Fibroblast of lung (primary cell): Measurements from ENCODE around the gene TTC9C. TPM values are rescaled to one million over a fixed set of nuclear protein-coding genes. Genes with fewer than 3 reads are reported as not detected.

Experiments used
- DNase-seq, 2 donors: peaks; one replicate each; pipeline versions ENCODE4 v3.0.0 to v3.0.0-alpha.2; 2010; ENCODE audit warnings: low read depth in 2 of 2
- H2AFZ ChIP-seq: 2 replicates; pipeline ENCODE4 v1.5.1; 2012; ENCODE audit warnings: low read length, control low read depth, inconsistent platforms
- H3K27ac ChIP-seq: 2 replicates; pipeline ENCODE4 v1.5.1; 2011; ENCODE audit warnings: low read length, control low read depth; ENCODE audit not compliant: insufficient read depth
- H3K27me3 ChIP-seq: 2 replicates; pipeline ENCODE4 v1.5.1; 2011; ENCODE audit warnings: mild to moderate bottlenecking, low read length; ENCODE audit not compliant: control insufficient read depth, insufficient read depth
- H3K36me3 ChIP-seq: 2 replicates; pipeline ENCODE4 v1.5.1; 2011; ENCODE audit warnings: low read length; ENCODE audit not compliant: control insufficient read depth, insufficient read depth
- H3K4me1 ChIP-seq: 2 replicates; pipeline ENCODE4 v1.5.1; 2011; ENCODE audit warnings: low read length; ENCODE audit not compliant: control insufficient read depth, insufficient read depth; ENCODE audit errors: extremely low read depth
- H3K4me2 ChIP-seq: 2 replicates; pipeline ENCODE4 v1.5.1; 2011; ENCODE audit warnings: low read length, control low read depth; ENCODE audit not compliant: insufficient read depth; ENCODE audit errors: extremely low read depth
- H3K4me3 ChIP-seq, 4 experiments: fragments of 200-600 bp in 1 of 4; sonication (generic) in 1 of 4; replicated peaks in 1 of 4; 2 replicates each; pipeline ENCODE4 v1.5.1; 2011 to 2016; ENCODE audit warnings: low read length in 4 of 4, low read depth in 3 of 4, mild to moderate bottlenecking in 3 of 4, control low read depth in 2 of 4, inconsistent platforms in 1 of 4, mixed read lengths in 1 of 4; ENCODE audit not compliant: insufficient read depth in 1 of 4; ENCODE audit errors: control extremely low read depth in 1 of 4
- H3K79me2 ChIP-seq: 2 replicates; pipeline ENCODE4 v1.5.1; 2012; ENCODE audit warnings: mild to moderate bottlenecking, low read length, inconsistent platforms; ENCODE audit not compliant: control insufficient read depth, insufficient read depth
- H3K9ac ChIP-seq: 2 replicates; pipeline ENCODE4 v1.5.1; 2011; ENCODE audit warnings: mild to moderate bottlenecking, low read length, control low read depth; ENCODE audit not compliant: insufficient read depth
- H3K9me3 ChIP-seq: 2 replicates; pipeline ENCODE4 v1.5.1; 2012; ENCODE audit warnings: low read depth, low read length; ENCODE audit not compliant: control insufficient read depth, insufficient read depth
- H4K20me1 ChIP-seq: 2 replicates; pipeline ENCODE4 v1.5.1; 2011; ENCODE audit warnings: low read length; ENCODE audit not compliant: control insufficient read depth, insufficient read depth; ENCODE audit errors: extremely low read depth
- EZH2 ChIP-seq: IDR thresholded peaks from 2 replicates; pipeline ENCODE4 v1.5.1; 2012; ENCODE audit warnings: low read length, control low read depth, mild to moderate bottlenecking; ENCODE audit errors: missing control alignments
- polyA plus RNA-seq, 2 donors: library from polyadenylated mRNA; depleted of rRNA in 1 of 2; stranded (reverse) in 1 of 2; unstranded in 1 of 2; fragments of >200 nt; gene quantifications; 2 replicates each; pipeline ENCODE4 v1.2.1, GENCODE V29; 2011 to 2012; ENCODE audit warnings: missing spikeins in 1 of 2
- total RNA-seq: library from RNA; depleted of rRNA; stranded (reverse); fragments of >200 nt; gene quantifications from 2 replicates; pipeline ENCODE4 v1.2.1, GENCODE V29; 2014
- TF ChIP-seq, protein P1 (sequence below), 2 donors: IDR thresholded peaks in 1 of 2; conservative IDR thresholded peaks in 1 of 2; 1 replicate in 1 of 2; 2 replicates in 1 of 2; pipeline ENCODE4 v1.5.1; 2011 to 2012; ENCODE audit warnings: low read length in 2 of 2, control low read depth in 1 of 2, inconsistent platforms in 1 of 2, low read depth in 1 of 2, mild to moderate bottlenecking in 1 of 2

Gene TTC9C
- total and polyA plus RNA-seq, 2 donors (not counting 1 experiment from before 2014, with no cell fraction given): 26.1 to 44.4 TPM

DNA sequence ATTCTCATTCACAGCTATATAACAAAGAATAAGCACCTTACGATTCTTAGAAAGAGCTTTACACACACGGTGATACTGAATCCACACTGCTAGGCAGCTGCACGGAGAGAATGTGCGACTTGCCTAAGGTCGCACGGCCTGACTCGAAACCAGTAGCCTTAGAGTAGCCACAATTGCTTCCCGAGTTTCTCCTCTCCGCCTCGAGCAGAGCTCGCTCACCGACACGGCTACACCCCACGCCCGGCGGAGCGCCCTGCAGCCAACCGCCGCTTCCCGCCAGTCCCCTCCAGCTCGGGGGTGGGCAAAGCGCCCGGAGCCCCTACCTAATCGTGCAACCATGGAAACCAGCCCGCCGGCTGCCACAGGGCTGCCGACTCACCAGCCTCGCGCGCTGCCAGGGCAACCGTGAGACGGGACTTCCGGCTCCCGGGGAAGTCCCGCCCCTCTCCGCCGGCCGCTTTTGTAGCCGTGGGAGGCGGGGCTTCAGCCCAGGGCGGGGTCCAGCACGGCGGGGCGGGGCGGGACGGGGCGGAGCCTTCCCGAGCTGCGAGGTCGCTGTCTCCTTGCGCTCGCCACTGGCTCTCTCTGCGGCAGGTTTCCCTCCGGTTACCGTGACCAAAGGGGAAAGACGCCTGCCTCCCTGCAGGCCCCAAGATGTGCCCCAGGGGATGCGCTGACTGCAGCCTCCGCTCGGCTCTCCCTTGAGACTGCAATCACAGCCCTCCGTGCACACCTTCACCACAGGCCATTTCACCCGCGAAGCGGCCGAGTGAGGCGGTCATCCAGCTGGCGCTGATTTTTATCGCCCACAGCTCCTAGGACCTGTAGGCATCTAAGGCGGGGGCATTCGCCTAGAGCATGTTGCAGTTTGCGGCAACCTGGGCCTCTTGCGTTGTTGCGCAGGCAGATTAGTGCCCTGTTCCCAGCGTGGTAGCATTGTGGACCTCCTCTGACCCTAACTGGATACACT lies 22.1 kb upstream of the TTC9C start:
- TF ChIP-seq, protein P1, sequence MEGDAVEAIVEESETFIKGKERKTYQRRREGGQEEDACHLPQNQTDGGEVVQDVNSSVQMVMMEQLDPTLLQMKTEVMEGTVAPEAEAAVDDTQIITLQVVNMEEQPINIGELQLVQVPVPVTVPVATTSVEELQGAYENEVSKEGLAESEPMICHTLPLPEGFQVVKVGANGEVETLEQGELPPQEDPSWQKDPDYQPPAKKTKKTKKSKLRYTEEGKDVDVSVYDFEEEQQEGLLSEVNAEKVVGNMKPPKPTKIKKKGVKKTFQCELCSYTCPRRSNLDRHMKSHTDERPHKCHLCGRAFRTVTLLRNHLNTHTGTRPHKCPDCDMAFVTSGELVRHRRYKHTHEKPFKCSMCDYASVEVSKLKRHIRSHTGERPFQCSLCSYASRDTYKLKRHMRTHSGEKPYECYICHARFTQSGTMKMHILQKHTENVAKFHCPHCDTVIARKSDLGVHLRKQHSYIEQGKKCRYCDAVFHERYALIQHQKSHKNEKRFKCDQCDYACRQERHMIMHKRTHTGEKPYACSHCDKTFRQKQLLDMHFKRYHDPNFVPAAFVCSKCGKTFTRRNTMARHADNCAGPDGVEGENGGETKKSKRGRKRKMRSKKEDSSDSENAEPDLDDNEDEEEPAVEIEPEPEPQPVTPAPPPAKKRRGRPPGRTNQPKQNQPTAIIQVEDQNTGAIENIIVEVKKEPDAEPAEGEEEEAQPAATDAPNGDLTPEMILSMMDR (conservative IDR thresholded peaks at IDR 0.05 in 1 of 2, IDR thresholded peaks at IDR 0.05 in 1 of 2; ENCODE audit: low read depth in 1 of 2, low read length in 2 of 2): no peak
- no peak for TF ChIP-seq EZH2
- Histone ChIP-seq H3K4me3 (peak overlapping the region; percentile 72 to 82 (median 80)), H3K27ac (peak overlapping the region; percentile 96), H3K9me3 (no peaks in the 10 kb centered on the region), H3K4me2 (peak overlapping the region; percentile 98), H2AFZ (peak overlapping the region; percentile 82), H3K79me2 (no peaks in the 10 kb centered on the region), H3K9ac (peak overlapping the region; percentile 79), H3K27me3 (no peaks in the 10 kb centered on the region), H4K20me1 (no peaks in the 10 kb centered on the region), H3K4me1 (peaks cover 24% of the 10 kb centered on the region), H3K36me3 (peaks cover 11% of the 10 kb centered on the region)
- DNase-seq: peak; percentile 92 to 94

DNA sequence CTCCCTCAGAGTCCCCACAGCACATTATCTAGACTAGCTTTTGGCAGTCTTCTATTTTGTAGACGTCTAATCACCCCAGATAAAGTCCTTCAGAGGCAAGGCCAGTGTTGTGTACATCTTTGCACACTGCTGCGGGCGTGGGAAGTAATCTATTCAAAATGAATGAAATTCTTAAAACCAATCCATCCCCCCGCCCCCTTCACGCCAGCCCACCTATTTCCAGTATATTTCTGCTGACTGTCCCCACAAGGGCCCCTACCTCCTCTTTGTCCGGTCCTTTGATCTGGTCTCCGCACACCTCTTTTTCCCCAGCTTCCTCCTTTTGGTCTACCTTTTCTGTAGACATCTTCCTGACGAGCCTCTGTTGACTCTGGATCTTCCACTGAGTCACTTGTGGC lies 21.4 kb upstream of the TTC9C start:
- Histone ChIP-seq H3K4me3 (peak overlapping the region in 2 of 4 experiments; percentile 49 to 72), H4K20me1 (no peaks in the 10 kb centered on the region), H2AFZ (no peak overlapping the region), H3K9me3 (no peaks in the 10 kb centered on the region), H3K27ac (no peak overlapping the region), H3K9ac (no peak overlapping the region), H3K79me2 (no peaks in the 10 kb centered on the region), H3K4me1 (peaks cover 24% of the 10 kb centered on the region), H3K4me2 (peak overlapping the region; percentile 79), H3K36me3 (peaks cover 13% of the 10 kb centered on the region), H3K27me3 (no peaks in the 10 kb centered on the region)
- no peak for DNase-seq
- TF ChIP-seq, protein P1 (conservative IDR thresholded peaks at IDR 0.05 in 1 of 2, IDR thresholded peaks at IDR 0.05 in 1 of 2; ENCODE audit: low read depth in 1 of 2, low read length in 2 of 2): no peak
- TF ChIP-seq EZH2: no peak

DNA sequence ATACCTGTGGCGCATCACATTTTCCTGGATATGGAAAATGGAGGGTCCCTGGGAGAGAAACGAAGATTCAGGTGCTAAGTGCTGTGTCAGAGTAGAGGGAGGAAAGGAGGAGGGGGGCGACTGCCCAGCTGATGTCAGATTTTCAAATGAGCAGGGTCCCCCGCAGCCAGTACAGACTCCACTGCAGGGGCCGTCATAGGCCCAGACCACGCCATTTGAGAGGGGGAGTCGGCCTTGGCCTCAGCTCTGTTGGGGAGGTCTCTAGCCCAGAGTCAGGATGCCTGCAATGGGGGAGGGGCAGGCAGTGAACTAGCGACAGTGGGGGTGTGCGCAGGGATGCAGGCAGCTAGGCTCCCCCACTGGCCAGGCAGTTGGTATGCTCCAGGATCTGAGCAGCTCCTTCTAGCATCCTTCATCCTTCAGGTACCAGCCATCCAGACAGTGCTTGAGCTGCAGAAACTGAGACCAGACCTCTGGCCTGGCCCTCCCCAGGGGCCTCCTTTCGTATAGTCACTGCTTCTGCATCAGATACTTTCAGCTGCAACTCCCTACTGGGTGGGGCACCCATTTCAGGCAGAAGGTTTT lies 20.9 kb upstream of the TTC9C start, which contains the start of the genes BSCL2 and GNG3:
BSCL2 (minus strand) TSS at position 148 of the 585 bp plus-strand sequence. CDS start 229 bp downstream, outside the sequence.
GNG3 (plus strand) TSS at position 400 of the 585 bp plus-strand sequence. CDS start 620 bp downstream, outside the sequence.
- TF ChIP-seq, protein P1 (conservative IDR thresholded peaks at IDR 0.05 in 1 of 2, IDR thresholded peaks at IDR 0.05 in 1 of 2; ENCODE audit: low read depth in 1 of 2, low read length in 2 of 2): no peak
- no peak for TF ChIP-seq EZH2
- H3K36me3 ChIP-seq: peaks cover 13% of the 10 kb centered on the region
- peak within 1 kb of the TSS in 3 of 4 experiments; percentile 45 to 72 (median 63) for H3K4me3 ChIP-seq
- peak in 1 of 2 donors; percentile 26 for DNase-seq
- no peaks in the 10 kb centered on the region for H3K79me2 ChIP-seq
- H3K9ac ChIP-seq: no peak within 1 kb of the TSS
- no peaks in the 10 kb centered on the region for H3K27me3 ChIP-seq
- H3K4me1 ChIP-seq: peaks cover 24% of the 10 kb centered on the region
- H3K27ac ChIP-seq: peak within 1 kb of the TSS; percentile 36
- H3K9me3 ChIP-seq: no peaks in the 10 kb centered on the region
- H4K20me1 ChIP-seq: no peaks in the 10 kb centered on the region
- peak within 1 kb of the TSS; percentile 71 for H2AFZ ChIP-seq
- H3K4me2 ChIP-seq: peak within 1 kb of the TSS; percentile 95
